HG02938 (cell line): ENCODE measurements around the gene SORCS2.

Source experiments
- ATAC-seq: cut with Tn5 transposase; IDR thresholded peaks from one replicate; pipeline ENCODE4 v1.9.1; 2021; ENCODE audit warnings: mild to moderate bottlenecking, moderate library complexity; ENCODE audit not compliant: unreplicated experiment

SORCS2 gene

GRCh38 chr4:7733801-7734650, 541.7 kb downstream of the SORCS2 start:
- no peak for ATAC-seq

- ATAC-seq = no peak
These were observed 542.4 kb downstream of the SORCS2 start for GRCh38 chr4:7734651-7735260.

- no peak for ATAC-seq
These were observed 543.1 kb downstream of the SORCS2 start for GRCh38 chr4:7735395-7735794.

GRCh38 chr4:7735961-7736360, 543.6 kb downstream of the SORCS2 start:
- no peak for ATAC-seq

GRCh38 chr4:7736436-7737267, 544.3 kb downstream of the SORCS2 start:
- no peak for ATAC-seq

GRCh38 chr4:7737268-7737645, 544.9 kb downstream of the SORCS2 start:
- no peak for ATAC-seq

- no peak for ATAC-seq
These were observed 545.6 kb downstream of the SORCS2 start for GRCh38 chr4:7737752-7738457.

- ATAC-seq = no peak
These were observed 546.2 kb downstream of the SORCS2 start for GRCh38 chr4:7738458-7739076.

- no peak for ATAC-seq
These were observed 547.0 kb downstream of the SORCS2 start for GRCh38 chr4:7739077-7739917.

- ATAC-seq = no peak
These were observed 547.9 kb downstream of the SORCS2 start for GRCh38 chr4:7739918-7740865.

GRCh38 chr4:7740866-7741525, 548.7 kb downstream of the SORCS2 start:
- ATAC-seq = no peak

- ATAC-seq = no peak
These were observed 549.8 kb downstream of the SORCS2 start for GRCh38 chr4:7741946-7742806.

GRCh38 chr4:7742807-7743280, 550.5 kb downstream of the SORCS2 start:
- no peak for ATAC-seq

GRCh38 chr4:7744142-7744804, 551.9 kb downstream of the SORCS2 start:
- no peak for ATAC-seq

GRCh38 chr4:7745301-7745885, 553.1 kb downstream of the SORCS2 start:
- ATAC-seq = no peak
